HTERT RPE-1 (cell line): ENCODE measurements around the gene UBE2I.

Source experiments
- in situ Hi-C: fragments of 300-500 bp; cut with MboI; formaldehyde crosslinking; loops from 4 replicates; pipeline ENCODE4 v1.14.3; 2020; ENCODE audit warnings: low sequenced_read_pairs

The UBE2I gene

DNA sequence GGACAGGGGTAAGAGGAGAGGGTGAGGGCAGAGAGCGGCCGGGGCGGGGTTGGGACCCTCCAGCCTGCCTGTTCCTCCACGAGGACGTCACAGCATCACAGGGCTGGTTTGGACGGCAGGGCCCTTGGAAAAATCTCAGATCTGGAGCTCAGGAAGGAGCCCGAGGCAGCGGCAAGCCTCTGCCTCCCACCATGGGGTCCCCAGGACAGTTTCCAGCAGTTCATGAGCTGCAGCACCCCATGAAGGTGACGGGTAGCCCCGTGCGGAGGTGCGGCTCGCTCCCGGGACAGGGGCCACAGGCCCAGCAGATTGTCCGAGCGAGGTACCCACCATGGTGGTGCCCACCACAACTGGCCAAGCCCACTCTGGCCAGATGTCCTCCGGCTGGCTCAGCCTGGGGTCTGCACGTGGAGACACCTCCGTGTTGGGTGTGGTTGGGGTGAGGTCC is 32.3 kb upstream of the UBE2I start:
- in situ Hi-C loops: no loop called here

DNA sequence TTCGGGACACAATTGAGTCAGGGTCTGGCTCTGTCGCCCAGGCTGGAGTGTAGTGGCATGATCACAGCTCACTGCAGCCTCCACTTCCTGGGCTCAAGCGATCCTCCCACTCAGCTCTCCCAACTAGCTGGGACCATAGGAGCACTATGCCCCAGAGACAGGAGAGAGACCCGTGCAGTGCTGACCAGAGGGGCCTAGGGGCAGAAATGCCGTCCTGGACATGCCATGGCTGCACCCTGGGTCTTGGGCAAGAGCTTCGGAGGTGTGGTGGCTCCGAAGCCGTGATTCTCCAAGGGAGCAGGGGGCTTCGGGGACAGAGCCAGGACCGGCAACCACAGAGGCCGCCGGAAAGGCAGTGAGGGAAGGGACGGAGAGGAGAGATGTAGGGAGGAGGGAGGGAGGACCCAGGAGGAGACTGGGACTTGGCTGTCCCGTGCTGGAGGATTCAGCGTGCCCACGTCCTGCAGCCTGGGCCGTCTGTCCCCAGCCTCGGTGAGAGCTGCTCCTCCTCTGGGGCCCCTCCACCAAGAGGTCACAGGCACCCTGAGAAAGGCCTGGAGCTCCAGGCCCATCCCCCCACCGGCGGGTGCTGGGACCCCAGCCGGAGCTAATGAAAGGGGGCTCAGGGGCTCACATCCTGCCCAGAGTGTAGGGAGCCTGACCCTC is 31.7 kb upstream of the UBE2I start:
- in situ Hi-C loops: no loop called here

DNA sequence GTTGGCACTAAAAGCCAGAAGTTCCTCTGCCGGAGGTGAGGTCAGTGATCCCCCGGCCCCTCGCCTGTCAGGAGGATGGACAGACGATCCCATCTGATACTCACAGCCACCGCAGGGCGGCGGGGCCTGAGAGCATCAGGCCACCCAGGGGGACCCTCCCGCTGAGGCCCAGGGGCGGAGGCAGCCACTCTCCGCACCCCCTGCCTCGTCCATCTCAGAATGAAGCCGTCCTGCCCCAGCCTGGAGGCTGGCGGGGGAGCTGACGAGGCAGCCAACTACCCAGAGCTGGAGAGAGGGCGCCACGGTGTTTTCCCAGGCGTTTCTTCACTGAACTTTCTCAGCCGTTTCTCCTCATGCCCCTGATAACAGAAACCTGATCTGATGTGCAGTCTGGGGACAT is 31.0 kb upstream of the UBE2I start:
- in situ Hi-C loops: no loop called here

DNA sequence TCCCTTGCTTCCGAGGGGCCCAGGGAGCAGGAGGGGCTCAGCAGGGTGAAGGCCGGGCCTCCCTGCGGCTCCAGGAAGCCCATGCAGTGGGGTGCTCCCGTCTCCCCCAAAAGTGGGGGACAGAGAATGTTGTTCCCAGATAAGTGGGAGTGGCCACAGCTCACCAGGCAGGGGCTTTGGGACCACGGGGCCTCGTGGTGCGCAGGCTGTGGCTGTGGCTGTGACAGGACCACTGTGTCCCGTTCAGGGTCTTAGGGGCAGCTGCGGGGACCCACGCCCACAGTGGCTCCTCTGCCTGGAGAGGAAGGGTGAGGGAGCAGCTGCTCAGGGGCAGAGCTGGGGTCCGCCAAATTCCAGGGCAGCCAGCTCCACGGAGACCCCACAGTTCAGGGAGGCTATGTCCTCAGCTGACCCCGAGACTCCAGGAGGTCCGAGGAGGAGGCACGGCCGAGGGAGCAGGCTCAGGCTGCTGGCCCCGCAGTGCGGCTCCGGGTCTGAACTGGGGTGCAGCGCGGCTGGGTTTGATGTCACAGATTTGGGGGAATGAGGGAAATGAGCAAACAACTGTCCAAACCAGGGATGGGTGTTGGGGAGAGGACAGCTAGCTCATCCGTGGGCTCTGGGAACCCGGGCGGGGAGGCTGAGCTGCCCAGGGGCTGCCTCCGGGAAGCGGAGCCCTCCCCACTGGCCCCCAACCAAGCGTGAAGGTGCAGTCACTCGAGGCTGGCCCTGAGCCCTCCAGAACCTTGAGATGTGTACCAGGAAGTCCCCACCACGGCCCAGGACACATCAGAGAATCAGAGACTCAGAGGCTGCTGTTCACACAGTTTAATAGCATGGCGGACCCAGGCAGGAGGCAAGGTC is 30.1 kb upstream of the UBE2I start:
- in situ Hi-C loops: no loop called here

DNA sequence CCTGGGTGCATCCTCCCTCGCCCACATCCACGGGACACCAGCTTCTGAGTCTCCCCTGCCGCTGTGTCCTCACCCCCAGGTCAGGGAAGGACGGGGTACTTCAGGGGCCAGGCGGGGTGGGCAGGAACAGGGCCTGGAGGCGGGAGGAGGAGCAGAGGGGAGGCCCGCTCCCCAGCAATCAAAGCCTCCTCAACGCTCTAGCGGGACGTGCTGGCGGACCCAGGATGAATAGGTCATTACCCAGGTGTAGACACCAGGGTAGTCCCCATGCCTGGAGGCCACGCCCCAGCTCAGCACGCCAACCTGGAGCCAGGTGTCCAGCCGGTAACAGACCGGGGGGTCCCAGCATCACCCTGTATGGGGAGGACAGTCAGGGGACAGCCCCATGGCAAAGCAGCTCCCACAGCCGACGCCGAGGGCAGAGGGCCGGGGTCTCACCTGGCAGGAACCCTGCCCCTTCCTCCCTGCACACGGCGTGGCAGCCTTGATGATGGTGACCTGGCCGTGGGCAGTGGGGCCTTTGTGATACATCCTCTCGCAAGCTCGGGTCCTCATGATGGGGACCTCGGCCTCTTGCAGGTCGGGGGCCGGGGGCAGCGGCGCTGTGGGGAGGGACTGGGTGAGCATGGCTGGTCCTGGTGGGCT is 29.4 kb upstream of the UBE2I start:
- in situ Hi-C loops: no loop called here

DNA sequence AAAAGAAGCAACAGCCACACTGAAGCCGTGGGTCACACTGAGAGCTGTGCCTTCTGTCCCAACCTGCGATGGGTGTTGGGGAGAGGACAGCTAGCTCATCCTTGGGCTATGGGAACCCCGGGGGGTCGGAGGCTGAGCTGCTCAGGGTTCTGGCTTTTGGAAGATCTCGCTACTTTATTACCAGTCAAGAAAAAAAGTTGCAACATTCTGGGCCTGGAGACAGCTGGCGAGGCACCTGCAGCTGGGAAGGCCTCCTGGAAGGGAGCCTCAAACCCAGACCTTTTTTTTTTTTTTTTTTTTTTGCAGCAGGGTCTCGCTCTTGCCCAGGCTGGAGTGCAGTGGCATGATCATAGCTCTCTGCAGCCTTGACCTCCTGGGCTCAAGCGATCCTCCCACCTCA is 28.7 kb upstream of the UBE2I start:
- in situ Hi-C loops: no loop called here

DNA sequence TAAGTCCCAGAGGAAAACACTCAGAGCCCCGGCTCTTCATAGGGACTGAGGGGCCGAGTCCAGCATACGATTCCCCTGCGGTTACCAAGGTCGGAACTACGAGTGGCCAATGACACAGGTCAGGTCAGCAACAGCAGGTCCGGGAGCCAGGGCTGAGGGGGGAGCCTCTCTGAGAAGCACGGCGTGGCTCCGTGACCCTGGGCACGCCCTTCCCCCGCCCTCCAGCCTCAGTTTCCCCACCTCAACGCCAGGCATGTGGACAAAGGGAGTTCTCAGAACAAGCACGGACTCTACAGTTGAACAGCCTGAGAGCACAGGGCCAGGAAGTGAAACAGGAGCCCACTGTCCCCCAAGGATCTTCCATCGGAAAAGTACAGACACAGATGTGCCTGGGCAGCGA is 27.9 kb upstream of the UBE2I start:
- in situ Hi-C loops: no loop called here

DNA sequence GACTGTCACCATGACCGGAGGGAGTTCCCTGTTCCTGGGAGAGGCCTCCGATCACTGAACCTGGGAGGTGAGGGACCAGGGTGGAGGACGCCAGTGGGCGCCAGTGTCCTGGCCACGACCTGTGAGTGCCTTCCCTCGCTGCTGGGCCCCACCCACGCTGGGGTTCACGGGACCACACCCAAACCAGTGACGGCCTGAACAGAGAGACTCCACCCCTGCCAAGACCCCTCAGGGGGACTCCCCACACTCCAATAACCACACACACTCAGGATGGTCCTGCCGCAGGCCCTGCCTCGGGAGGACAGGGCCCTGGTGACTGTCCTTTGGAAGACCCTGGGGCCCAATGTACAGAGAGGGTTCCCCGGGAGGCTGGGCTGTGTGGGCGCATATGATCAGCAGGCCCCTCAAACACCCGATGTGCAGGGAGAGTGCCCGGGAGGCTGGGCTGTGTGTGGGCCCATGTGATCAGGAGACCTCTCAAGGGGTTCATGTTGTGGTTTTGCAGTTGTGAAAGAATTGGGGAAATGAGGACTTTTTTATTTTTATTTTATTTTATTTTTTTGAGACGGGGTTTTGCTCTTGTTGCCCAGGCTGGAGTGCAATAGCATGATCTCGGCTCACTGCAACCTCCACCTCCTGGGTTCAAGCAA is 27.0 kb upstream of the UBE2I start:
- in situ Hi-C loops: no loop called here

DNA sequence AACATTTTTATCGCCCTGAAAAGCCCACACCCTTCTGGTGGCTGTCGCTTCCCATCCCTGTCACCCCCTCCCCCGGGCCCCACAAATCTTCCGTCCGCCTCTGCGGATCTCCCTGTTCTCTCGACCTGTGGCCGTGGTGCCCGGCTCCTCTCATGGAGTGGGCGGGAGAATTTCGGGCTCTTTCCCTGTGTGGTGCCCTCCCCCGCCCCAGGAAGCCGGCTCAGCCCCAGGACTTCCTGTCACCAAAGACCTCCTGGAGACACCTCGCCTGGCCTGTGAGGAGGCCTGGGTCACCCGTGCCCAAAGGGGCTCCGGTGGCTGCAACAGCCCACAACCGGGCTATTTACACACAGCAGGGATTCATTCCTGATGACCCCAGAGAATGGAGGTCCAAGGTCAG is 26.1 kb upstream of the UBE2I start:
- in situ Hi-C loops: no loop called here

DNA sequence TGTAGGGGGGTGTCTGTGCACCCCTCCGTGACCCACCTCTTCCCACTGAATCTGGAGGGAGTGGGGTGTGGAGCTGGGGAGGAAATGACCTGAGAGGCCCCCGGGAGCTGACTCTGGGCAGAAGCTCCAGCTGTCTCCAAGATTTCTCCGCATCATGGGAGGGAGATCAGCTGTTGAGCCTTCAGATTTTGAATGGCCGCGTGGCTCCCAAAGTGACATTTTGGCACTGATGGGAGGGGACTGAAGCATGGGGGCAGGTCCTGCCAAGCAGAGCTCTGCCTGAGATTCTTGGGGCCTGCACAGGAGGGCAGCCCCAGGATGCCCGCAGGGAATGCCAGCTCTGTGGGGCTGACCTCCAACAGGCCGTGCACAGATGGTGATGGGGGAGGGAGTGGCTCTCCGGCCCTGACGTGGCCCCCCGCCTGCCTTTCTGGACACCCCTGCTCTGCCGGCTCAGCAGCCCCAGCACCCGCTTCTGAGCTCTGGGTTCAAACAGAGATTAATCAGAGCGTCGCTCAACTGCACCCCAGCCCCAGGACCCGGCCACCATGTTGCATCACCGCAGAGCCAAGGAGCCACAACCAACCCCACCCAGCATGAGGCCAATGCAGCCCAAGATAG is 25.3 kb upstream of the UBE2I start:
- in situ Hi-C loops: no loop called here

DNA sequence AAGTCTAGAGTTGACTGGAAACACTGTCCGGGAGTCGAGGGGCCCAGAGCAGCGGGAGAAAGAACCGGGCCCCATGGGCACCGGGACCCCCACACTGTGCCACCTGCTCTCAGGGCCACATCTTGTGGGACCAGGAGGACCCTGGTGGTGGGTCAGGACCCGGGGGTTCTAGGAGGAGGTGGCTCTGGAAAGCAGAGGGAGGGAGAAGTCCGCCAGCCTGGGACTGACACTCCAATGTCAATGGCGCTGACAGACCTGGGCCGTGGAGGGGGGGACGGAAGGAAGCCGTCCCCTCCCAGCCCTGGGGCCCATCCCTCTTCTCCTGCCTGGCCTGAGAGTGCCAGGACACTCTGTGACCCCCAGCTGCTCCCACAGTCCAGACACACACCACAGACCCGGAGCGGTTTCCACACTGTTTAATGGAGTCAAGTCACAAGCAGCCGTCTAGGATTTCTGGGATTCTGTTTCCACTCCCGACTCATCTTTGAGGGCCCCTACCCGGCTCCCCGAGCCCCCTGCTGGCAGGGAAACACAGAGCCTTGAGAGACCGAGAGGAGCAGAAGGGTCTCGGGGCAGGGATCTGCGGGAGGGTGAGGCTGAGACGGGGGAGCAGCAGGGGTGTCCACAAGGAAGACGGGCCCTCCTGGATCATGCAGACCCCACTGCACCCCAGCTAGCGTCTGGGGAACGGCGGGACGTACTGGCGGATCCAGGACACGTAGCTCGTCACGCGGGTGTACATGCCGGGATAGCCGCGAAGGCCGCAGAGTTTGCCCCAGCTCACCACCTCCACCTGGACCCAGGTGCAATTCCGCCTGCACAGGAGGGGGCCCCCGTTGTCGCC is 23.5 kb upstream of the UBE2I start:
- in situ Hi-C loops: no loop called here

DNA sequence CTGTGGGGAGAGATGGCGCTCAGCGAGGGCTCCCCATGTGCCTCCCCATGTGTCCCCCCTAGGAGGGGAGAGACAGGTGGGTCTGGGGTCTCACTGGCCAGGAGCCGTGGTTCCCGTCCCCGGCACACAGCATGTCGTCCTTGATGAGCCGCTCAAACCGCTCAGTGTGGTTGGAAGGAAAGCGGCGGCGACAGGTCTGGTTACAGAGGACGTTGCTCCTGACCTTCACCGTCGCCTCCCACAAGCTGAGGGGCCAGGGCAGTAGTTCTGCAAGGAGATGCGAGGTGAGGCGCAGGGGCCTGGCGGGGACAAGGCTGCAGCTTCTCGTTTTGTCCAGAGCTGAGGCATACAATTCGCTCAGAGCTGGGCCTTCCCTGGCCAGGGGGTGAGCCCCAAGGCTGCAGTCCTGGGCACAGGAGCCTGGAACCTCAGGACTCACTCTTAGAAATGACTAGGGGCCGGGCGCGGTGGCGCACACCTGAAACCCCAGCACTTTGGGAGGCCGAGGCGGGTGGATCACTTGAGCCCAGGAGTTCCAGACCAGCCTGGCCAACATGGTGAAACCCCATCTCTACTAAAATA is 22.8 kb upstream of the UBE2I start:
- in situ Hi-C loops: no loop called here

DNA sequence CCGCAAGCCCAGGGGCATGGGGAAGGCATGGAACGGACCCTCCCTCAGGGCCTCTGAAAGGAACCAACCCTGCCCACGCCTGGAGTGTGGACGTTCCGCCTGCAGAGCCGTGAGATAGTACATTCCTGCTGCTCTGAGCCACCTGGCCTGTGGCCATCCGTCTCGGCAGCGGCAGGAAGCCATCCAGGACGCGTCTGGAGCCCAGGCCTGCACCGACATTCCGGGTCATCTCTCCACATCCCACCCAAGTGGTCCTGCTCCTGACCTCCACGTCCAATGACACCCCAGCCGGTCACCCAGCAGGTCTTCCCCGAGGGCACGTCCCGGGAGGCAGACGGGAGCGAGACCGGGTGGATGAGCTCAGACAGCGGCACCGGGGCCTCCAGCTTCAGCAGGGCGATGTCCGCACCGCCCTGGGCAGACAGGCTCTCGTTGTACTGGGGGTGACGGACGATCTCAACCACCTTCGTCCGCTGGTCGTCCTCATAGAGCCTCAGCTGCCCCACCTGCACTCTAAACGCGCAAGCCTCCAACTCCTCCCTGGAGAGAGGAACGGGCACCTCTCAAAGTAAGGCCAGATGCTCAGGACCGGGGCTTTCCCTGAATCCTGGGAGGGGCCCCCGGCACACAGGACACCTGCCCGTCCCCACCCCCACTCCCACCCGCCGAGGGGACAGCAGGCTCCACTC is 21.3 kb upstream of the UBE2I start:
- in situ Hi-C loops: no loop called here

DNA sequence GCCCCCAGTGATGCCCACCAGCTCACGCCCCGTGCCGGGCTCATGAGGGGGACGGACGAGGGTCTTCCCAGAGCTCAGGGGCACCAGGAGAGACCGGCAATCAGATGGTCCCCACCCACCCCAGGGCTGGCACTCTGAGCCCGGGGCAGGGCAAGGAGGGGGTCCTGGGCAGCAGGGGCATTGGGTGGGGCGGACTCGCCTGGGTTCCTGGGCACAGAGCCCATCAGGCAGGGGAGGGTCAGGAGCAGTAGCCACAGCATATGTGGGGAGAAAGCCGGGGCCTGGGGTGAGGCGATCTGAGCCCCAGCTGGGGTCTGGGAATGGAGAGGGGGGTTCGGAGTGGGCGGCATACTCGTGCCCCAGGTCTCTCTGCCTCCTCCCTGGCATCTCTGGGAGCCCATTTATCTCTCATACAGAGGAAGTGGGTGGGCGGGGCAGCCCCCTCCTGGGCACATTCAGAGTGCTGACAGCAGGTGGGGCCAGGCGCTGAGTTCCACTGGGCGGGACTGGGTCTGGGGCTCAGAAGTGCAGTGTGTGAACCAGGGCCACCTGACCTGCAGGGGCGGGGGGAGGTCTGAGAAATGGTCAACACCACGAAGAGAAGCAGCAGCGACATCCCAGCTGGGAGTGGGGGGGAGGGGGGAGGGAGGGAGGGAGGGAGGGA is 20.5 kb upstream of the UBE2I start:
- in situ Hi-C loops: no loop called here

DNA sequence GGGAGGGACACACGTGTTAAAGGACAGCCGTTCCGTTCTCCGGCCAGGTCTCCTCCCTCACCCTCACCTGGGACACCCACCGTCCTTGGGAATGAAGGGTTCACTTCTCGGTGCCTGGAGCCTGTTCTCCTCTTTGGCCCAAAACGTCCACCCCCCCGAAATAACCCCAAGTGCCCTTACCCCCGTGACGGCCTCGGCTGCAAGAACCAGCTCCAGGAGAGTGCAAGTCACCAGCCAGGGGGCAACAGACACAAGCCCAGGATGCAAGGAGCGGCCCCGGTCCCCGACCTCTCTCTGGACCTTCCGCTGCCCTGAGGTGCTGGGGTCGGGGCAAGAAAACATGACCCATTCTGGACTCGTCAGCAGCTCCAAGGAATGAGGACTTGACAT is 20.0 kb upstream of the UBE2I start:
- in situ Hi-C loops: no loop called here

DNA sequence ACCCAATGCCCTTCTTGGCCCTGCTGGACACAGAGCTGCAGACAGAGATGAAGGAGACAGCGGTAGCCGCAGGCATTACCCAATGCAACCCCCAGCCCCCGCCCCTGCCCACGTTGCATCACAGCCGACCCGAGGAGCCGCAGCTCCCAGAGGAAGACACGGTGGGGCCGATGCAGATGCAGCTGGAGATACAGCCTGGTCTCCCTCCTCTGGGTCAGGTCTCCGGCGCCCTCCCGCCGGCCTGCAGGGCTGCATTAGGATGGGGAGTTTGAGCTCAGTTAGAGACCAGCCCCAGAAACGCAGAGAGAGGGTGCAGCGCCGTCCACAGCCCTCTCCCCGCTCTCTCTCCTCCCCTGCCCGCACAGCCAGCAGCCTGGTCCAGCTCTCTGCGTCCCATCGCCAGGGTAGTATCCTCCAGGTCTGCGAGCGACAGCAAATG is 19.4 kb upstream of the UBE2I start:
- in situ Hi-C loops: no loop called here

DNA sequence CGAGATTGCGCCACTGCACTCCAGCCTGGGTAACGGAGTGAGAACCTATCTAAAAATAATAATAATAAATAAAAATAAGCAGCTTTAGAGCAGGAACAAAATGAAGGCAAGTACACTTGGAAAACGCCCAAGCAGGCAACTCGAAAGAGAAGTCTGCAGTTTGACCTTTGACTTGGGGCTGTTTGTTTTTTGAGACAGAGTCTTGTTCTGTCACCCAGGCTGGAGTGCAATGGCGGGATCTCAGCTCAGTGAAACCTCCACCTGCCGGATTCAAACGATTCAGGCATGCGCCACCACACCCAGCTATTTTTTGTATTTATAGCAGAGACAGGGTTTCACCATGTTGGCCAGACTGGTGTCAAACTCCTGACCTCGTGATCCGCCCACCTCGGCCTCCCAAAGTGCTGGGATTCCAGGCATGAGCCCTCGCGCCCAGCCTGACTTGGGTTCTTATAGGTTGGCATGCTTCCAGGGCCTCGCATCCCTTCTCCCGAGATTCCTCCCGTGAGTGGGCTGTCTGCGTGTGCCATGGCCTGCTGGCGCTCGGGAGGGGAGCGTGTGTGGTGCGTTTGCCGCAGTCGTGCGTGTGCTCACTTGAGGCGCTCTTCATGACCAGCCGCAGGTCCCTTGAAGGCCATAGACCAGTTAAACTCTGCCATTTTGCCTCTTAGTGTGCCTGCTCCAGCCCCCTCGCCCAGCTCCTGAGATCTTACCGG is 18.4 kb upstream of the UBE2I start:
- in situ Hi-C loops: no loop called here

DNA sequence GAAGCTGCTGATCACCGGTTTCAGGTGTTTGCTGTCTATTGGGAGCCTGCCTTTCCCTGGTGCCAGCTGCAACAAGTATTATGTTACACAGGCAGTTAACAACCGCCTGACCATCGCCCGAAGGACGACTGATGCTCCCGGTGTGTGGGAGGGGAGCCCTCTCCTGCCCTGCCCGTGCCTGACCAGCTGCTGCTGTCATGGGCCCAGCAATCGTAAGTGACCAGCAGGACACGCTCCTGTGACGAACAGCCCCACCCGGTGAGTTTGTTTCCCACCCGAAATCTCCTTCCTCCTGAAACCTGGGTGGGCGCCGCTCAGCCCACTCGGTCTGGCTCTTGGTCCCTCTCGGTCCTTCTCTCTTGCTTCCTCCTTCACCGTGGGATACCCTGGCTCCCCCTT is 17.9 kb upstream of the UBE2I start:
- in situ Hi-C loops: no loop called here
